Adipocyte (in vitro differentiated cells): ENCODE data around the gene KIRREL3.

Experiments
- DNase-seq: peaks from one replicate; pipeline ENCODE4 v3.0.0-alpha.2; 2015; ENCODE audit warnings: low read depth
- H3K27me3 ChIP-seq: replicated peaks from 2 replicates; pipeline ENCODE4 v1.7.0; 2013; ENCODE audit warnings: mild to moderate bottlenecking, low read length, moderate library complexity; ENCODE audit not compliant: control insufficient read depth, insufficient read depth
- H3K36me3 ChIP-seq: 2 replicates; pipeline ENCODE4 v1.7.0; 2013; ENCODE audit warnings: low read length, mild to moderate bottlenecking, moderate library complexity; ENCODE audit not compliant: control insufficient read depth, insufficient read depth, severe bottlenecking
- H3K4me1 ChIP-seq: 2 replicates; pipeline ENCODE4 v1.7.0; 2013; ENCODE audit warnings: mild to moderate bottlenecking, low read length, moderate library complexity; ENCODE audit not compliant: control insufficient read depth, insufficient read depth
- H3K4me3 ChIP-seq: 2 replicates; pipeline ENCODE4 v1.7.0; 2013; ENCODE audit warnings: mild to moderate bottlenecking, low read length, moderate library complexity
- H3K9ac ChIP-seq: 2 replicates; pipeline ENCODE4 v1.7.0; 2013; ENCODE audit warnings: mild to moderate bottlenecking, low read length, moderate library complexity
- H3K9me3 ChIP-seq: 2 replicates; pipeline ENCODE4 v1.7.0; 2013; ENCODE audit warnings: mild to moderate bottlenecking, low read length, moderate library complexity; ENCODE audit not compliant: control insufficient read depth

Gene KIRREL3

GRCh38 chr11:126636911-126637794 is 363.4 kb downstream of the KIRREL3 start:
- no peak overlapping the region for H3K9ac ChIP-seq
- H3K4me1 ChIP-seq = peaks cover 24% of the 10 kb centered on the region
- no peaks in the 10 kb centered on the region for H3K36me3 ChIP-seq
- no peaks in the 10 kb centered on the region for H3K27me3 ChIP-seq
- H3K9me3 ChIP-seq = no peaks in the 10 kb centered on the region
- H3K4me3 ChIP-seq = no peak overlapping the region
- peak; percentile 52 for DNase-seq

GRCh38 chr11:126635511-126635910 is 365.1 kb downstream of the KIRREL3 start:
- Histone ChIP-seq H3K36me3 (no peaks in the 10 kb centered on the region), H3K9ac (no peak overlapping the region), H3K4me1 (peaks cover 24% of the 10 kb centered on the region), H3K4me3 (no peak overlapping the region), H3K27me3 (no peaks in the 10 kb centered on the region), H3K9me3 (no peaks in the 10 kb centered on the region)
- DNase-seq = no peak

GRCh38 chr11:126634963-126635362 is 365.6 kb downstream of the KIRREL3 start:
- Histone ChIP-seq H3K9ac (no peak overlapping the region), H3K9me3 (no peaks in the 10 kb centered on the region)
- no peak for DNase-seq

GRCh38 chr11:126633330-126633729 is 367.2 kb downstream of the KIRREL3 start:
- Histone ChIP-seq H3K4me3 (no peak overlapping the region), H3K9ac (no peak overlapping the region), H3K36me3 (no peaks in the 10 kb centered on the region), H3K27me3 (no peaks in the 10 kb centered on the region), H3K9me3 (no peaks in the 10 kb centered on the region), H3K4me1 (peaks cover 29% of the 10 kb centered on the region)
- no peak for DNase-seq

More at GRCh38 chr11:126634963-126635362, 365.6 kb downstream of the KIRREL3 start:
- H3K4me1 ChIP-seq = peaks cover 24% of the 10 kb centered on the region
- H3K27me3 ChIP-seq = no peaks in the 10 kb centered on the region
- H3K4me3 ChIP-seq = no peak overlapping the region
- no peaks in the 10 kb centered on the region for H3K36me3 ChIP-seq

GRCh38 chr11:126630893-126631798 is 369.4 kb downstream of the KIRREL3 start:
- Histone ChIP-seq H3K36me3 (no peaks in the 10 kb centered on the region), H3K4me3 (no peak overlapping the region), H3K4me1 (peaks cover 13% of the 10 kb centered on the region), H3K27me3 (peaks cover under 1% of the 10 kb centered on the region), H3K9ac (no peak overlapping the region), H3K9me3 (no peaks in the 10 kb centered on the region)
- DNase-seq = no peak

GRCh38 chr11:126630488-126630887 is 370.1 kb downstream of the KIRREL3 start:
- no peaks in the 10 kb centered on the region for H3K36me3 ChIP-seq
- H3K9ac ChIP-seq = no peak overlapping the region
- no peaks in the 10 kb centered on the region for H3K9me3 ChIP-seq
- H3K27me3 ChIP-seq = peaks cover 5% of the 10 kb centered on the region
- H3K4me3 ChIP-seq = no peak overlapping the region
- DNase-seq = no peak
- H3K4me1 ChIP-seq = peaks cover 13% of the 10 kb centered on the region

- Histone ChIP-seq H3K27me3 (peaks cover 5% of the 10 kb centered on the region), H3K36me3 (no peaks in the 10 kb centered on the region), H3K4me1 (peaks cover 13% of the 10 kb centered on the region), H3K9ac (no peak overlapping the region), H3K9me3 (no peaks in the 10 kb centered on the region), H3K4me3 (no peak overlapping the region)
- peak; percentile 61 for DNase-seq
Measured at GRCh38 chr11:126628790-126629621, 371.6 kb downstream of the KIRREL3 start.

GRCh38 chr11:126628450-126628789 is 372.1 kb downstream of the KIRREL3 start:
- Histone ChIP-seq H3K4me1 (peaks cover 13% of the 10 kb centered on the region), H3K9ac (no peak overlapping the region), H3K4me3 (no peak overlapping the region), H3K27me3 (peaks cover 8% of the 10 kb centered on the region), H3K36me3 (no peaks in the 10 kb centered on the region), H3K9me3 (no peaks in the 10 kb centered on the region)
- no peak for DNase-seq

- no peak overlapping the region for H3K4me3 ChIP-seq
- DNase-seq = no peak
Measured at GRCh38 chr11:126627421-126627820, 373.1 kb downstream of the KIRREL3 start.

GRCh38 chr11:126624506-126624905 is 376.1 kb downstream of the KIRREL3 start:
- H3K9me3 ChIP-seq = no peaks in the 10 kb centered on the region
- no peak for DNase-seq
- peaks cover 12% of the 10 kb centered on the region for H3K27me3 ChIP-seq
- H3K4me3 ChIP-seq = no peak overlapping the region
- H3K9ac ChIP-seq = no peak overlapping the region
- no peaks in the 10 kb centered on the region for H3K36me3 ChIP-seq
- peaks cover 13% of the 10 kb centered on the region for H3K4me1 ChIP-seq

More at GRCh38 chr11:126627421-126627820, 373.1 kb downstream of the KIRREL3 start:
- peaks cover 13% of the 10 kb centered on the region for H3K4me1 ChIP-seq
- no peaks in the 10 kb centered on the region for H3K9me3 ChIP-seq
- H3K36me3 ChIP-seq = no peaks in the 10 kb centered on the region
- H3K27me3 ChIP-seq = peaks cover 12% of the 10 kb centered on the region
- no peak overlapping the region for H3K9ac ChIP-seq
